Keratinocyte (primary cell): ENCODE data around the gene KRT9.

Experiments
- EZH2 ChIP-seq: IDR thresholded peaks from one replicate; pipeline ENCODE4 v1.6.1; 2012; ENCODE audit warnings: inconsistent platforms, mild to moderate bottlenecking, low read length, moderate library complexity
- TF ChIP-seq, protein P1 (sequence below), 3 experiments: IDR thresholded peaks in 1 of 3; conservative IDR thresholded peaks in 1 of 3; optimal IDR thresholded peaks in 1 of 3; 2 replicates in 2 of 3; 3 replicates in 1 of 3; pipeline versions ENCODE3 to v1.5.1; 2011; ENCODE audit warnings: low read length in 3 of 3, mild to moderate bottlenecking in 3 of 3, moderate library complexity in 2 of 3, control low read depth in 1 of 3, inconsistent platforms in 1 of 3; ENCODE audit not compliant: insufficient read depth in 2 of 3; ENCODE audit errors: extremely low read depth in 1 of 3

DNA sequence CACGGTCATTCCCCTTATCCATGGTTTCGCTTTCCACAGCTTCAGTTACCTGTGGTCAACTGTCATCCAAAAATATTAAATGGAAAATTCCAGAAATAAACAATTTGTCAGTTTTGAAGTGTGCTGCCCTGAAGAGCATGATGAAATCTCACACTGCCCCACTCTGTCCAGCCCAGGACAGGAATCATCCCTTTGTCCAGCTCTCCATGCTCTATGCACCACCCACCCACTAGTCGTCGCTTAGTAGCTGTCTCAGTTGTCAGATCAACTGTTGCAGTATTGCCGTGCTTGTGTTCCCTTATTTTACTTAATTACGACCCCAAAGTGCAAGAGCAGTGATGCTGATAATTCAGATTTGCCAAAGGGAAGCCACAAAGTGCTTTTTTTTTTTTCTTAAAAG lies 10.3 kb downstream of the KRT9 start:
- TF ChIP-seq, protein P1, sequence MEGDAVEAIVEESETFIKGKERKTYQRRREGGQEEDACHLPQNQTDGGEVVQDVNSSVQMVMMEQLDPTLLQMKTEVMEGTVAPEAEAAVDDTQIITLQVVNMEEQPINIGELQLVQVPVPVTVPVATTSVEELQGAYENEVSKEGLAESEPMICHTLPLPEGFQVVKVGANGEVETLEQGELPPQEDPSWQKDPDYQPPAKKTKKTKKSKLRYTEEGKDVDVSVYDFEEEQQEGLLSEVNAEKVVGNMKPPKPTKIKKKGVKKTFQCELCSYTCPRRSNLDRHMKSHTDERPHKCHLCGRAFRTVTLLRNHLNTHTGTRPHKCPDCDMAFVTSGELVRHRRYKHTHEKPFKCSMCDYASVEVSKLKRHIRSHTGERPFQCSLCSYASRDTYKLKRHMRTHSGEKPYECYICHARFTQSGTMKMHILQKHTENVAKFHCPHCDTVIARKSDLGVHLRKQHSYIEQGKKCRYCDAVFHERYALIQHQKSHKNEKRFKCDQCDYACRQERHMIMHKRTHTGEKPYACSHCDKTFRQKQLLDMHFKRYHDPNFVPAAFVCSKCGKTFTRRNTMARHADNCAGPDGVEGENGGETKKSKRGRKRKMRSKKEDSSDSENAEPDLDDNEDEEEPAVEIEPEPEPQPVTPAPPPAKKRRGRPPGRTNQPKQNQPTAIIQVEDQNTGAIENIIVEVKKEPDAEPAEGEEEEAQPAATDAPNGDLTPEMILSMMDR (optimal IDR thresholded peaks at IDR 0.05 in 1 of 3, IDR thresholded peaks at IDR 0.05 in 1 of 3, conservative IDR thresholded peaks at IDR 0.05 in 1 of 3; ENCODE audit: extremely low read depth in 1 of 3, insufficient read depth in 2 of 3, low read length in 3 of 3): no peak
- TF ChIP-seq EZH2: no peak
